ENCODE results near the gene MTHFD2L.

Gene MTHFD2L

DNA sequence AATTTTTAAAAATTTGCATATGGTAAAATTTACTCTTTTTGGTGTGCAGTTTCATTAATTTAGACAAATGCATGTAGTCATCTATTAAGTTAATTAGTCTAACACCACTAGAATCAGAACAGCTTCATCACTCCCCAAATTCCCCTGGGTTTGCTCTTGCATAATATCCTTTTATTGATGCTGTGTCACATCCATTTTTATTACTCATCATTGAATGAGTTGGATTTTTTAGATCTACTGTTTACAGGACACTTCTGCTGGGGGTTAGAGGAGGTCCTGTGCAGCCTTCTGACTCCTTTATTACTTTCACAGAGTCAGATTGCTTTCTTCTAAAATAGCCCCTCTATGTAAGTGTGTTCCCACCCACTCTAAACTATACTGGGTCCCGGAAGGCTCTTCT lies 65.9 kb downstream of the MTHFD2L start:
- Histone ChIP-seq H3K9ac (ENCODE audit: low read length) (no peak overlapping the region), H3K9me3 (ENCODE audit: low read length) (no peaks in the 10 kb centered on the region), H3K4me3 (ENCODE audit: low read depth in 1 of 2, low read length in 2 of 2) (no peak overlapping the region), H3K4me1 (ENCODE audit: insufficient read depth, low read length) (no peaks in the 10 kb centered on the region), H3K27ac (ENCODE audit: low read depth, low read length) (no peak overlapping the region), H3K27me3 (ENCODE audit: control insufficient read depth in 1 of 2, insufficient read depth in 2 of 2, low read length in 2 of 2) (no peaks in the 10 kb centered on the region), H3K36me3 (ENCODE audit: insufficient read depth, low read length) (no peaks in the 10 kb centered on the region)

DNA sequence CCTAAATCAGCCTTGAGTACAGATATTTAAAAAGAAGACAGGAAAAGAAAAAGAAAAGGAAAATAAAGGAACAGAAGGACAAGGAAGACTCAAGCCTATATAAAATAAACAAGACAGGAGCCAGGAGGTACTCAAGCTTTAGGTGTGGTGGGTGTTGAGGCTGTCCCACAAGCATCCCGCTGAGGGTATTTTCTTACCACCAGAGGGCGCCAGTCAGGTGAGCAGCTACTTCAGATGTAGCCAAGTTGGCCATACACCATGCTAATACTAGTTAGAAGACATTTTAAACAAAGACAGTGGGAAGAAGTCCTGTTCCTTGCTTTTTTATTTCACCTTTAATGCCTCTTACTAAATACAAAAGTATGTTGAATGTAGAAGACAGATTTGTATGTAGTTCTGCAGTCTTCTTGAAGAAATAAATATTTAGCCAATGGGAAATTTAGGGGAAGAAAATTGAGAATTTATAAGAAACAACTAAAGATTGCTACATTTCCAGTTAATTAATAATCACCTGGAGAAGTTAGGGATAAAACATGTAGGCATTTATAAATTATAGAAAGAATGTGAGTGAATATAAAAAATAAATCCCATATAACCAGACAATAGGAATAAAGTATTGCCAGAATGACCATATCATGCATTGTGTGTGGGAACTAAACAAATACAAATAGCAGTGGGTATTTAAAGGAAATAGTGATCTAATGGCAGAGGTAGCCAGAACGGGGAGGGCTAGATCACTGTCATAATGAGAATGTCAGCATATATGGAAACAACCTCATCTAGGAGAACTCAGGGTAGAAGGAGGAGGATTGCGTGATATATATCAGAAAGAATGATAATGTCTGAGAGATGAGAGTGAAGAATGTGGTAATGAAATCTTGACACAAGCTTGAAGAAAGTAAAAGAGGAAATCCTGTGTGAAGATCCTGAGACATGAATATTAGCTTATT lies 71.0 kb downstream of the MTHFD2L start:
- no peaks in the 10 kb centered on the region for H3K4me1 ChIP-seq (ENCODE audit: insufficient read depth, low read length)
- no peak overlapping the region for H3K9ac ChIP-seq (ENCODE audit: low read length)
- no peaks in the 10 kb centered on the region for H3K27me3 ChIP-seq (ENCODE audit: control insufficient read depth in 1 of 2, insufficient read depth in 2 of 2, low read length in 2 of 2)
- H3K27ac ChIP-seq (ENCODE audit: low read depth, low read length), result no peak overlapping the region
- no peaks in the 10 kb centered on the region for H3K9me3 ChIP-seq (ENCODE audit: low read length)
- H3K36me3 ChIP-seq (ENCODE audit: insufficient read depth, low read length), result no peaks in the 10 kb centered on the region
- no peak overlapping the region for H3K4me3 ChIP-seq (ENCODE audit: low read depth in 1 of 2, low read length in 2 of 2)

DNA sequence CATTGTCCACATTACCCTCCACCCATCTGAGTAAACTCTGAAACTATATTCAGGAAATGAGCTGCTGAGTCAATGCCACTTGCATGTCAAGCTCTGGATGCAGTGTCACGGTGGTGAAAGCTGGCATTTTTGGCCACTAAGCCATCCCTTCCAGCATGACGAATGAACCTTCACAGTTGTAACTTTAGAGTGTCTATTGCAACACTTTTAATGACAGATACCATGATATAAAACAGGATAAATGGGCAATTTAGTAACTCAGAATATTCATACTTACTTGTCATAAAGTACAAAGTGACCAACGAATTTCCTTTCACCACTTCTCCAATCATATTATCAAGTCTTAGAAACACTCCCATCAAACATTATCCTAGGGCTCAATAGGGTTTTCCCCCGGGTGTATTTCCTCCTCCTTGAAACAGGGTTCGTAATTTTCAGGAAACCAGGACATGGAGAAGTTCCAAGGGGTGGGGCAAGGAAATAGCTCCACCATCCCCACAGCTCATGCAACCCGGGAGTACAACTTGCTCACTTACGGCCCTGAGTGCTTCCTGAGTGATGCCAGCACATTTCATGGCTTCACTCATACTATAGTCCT lies 73.1 kb downstream of the MTHFD2L start:
- Histone ChIP-seq H3K27me3 (ENCODE audit: control insufficient read depth in 1 of 2, insufficient read depth in 2 of 2, low read length in 2 of 2) (no peaks in the 10 kb centered on the region), H3K4me3 (ENCODE audit: low read depth in 1 of 2, low read length in 2 of 2) (no peak overlapping the region), H3K9me3 (ENCODE audit: low read length) (no peaks in the 10 kb centered on the region), H3K27ac (ENCODE audit: low read depth, low read length) (no peak overlapping the region), H3K36me3 (ENCODE audit: insufficient read depth, low read length) (no peaks in the 10 kb centered on the region), H3K4me1 (ENCODE audit: insufficient read depth, low read length) (no peaks in the 10 kb centered on the region), H3K9ac (ENCODE audit: low read length) (no peak overlapping the region)

DNA sequence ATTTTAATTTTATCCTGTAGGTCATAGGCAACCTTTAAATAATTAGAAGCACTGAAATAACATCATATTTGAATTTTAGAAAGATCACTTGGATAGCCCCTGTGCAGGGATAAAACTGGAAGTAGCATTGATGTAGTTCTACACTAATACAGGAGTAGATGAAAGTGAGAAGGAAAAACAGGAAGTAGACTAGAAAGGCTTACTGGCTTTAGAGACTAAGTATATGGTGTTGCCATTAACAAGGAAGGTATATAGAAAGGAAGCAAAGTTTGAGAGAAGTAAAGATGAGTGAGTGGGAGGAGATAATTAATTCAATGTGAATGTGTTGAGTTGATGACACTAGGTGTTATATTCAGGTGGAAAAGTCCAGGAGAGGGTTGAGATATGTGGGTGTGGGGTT lies 77.2 kb downstream of the MTHFD2L start:
- Histone ChIP-seq H3K27ac (ENCODE audit: low read depth, low read length) (no peak overlapping the region), H3K27me3 (ENCODE audit: control insufficient read depth in 1 of 2, insufficient read depth in 2 of 2, low read length in 2 of 2) (no peaks in the 10 kb centered on the region), H3K36me3 (ENCODE audit: insufficient read depth, low read length) (no peaks in the 10 kb centered on the region), H3K9me3 (ENCODE audit: low read length) (no peaks in the 10 kb centered on the region), H3K4me3 (ENCODE audit: low read depth in 1 of 2, low read length in 2 of 2) (no peak overlapping the region), H3K9ac (ENCODE audit: low read length) (no peak overlapping the region), H3K4me1 (ENCODE audit: insufficient read depth, low read length) (no peaks in the 10 kb centered on the region)

DNA sequence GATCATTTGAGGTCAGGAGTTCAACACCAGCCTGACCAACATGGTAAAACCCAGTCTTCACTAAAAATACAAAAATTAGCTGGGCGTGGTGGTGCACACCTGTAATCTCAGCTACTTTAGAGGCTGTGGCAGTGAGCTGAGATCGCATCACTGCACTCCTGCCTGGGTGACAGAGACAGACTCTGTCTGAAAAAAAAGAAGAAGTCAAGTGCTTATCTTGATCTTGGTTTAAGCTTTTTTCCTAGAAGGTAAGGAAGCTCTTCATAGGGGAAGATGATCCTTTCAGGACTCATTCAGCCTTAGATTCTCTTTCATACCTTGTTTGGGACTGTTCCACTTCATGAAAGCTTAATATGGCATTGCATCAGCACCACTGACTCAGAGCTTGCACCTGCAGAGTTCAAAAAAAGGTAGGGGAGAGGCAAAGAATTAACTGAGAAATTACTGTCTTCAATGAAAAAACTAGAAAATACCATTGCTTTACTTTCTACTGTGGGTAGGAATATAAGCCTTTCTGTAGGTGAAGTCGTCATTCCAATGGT lies 79.6 kb downstream of the MTHFD2L start:
- no peak overlapping the region for H3K27ac ChIP-seq (ENCODE audit: low read depth, low read length)
- no peaks in the 10 kb centered on the region for H3K9me3 ChIP-seq (ENCODE audit: low read length)
- H3K9ac ChIP-seq (ENCODE audit: low read length), result no peak overlapping the region
- H3K36me3 ChIP-seq (ENCODE audit: insufficient read depth, low read length), result no peaks in the 10 kb centered on the region
- no peaks in the 10 kb centered on the region for H3K27me3 ChIP-seq (ENCODE audit: control insufficient read depth in 1 of 2, insufficient read depth in 2 of 2, low read length in 2 of 2)
- no peaks in the 10 kb centered on the region for H3K4me1 ChIP-seq (ENCODE audit: insufficient read depth, low read length)
- H3K4me3 ChIP-seq (ENCODE audit: low read depth in 1 of 2, low read length in 2 of 2), result no peak overlapping the region

DNA sequence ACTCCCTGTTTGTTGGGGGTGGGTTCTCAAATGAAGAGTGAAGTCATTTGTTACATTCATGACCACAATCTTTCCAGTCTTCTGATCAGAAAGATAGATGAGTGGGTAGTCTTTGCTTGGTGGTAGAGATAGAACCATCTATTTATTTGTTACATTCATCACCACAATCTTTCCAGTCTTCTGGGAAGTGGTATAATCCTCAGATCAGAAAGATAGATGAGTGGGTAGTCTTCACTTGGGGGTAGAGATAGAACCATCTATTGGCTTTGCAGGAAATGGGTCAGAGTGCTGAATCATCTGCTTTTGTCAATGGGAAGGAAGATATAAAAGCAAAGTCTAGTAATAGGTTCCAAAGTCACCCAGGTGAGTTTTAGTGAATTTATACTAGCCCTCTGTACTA lies 86.1 kb downstream of the MTHFD2L start:
- no peaks in the 10 kb centered on the region for H3K9me3 ChIP-seq (ENCODE audit: low read length)
- no peaks in the 10 kb centered on the region for H3K4me1 ChIP-seq (ENCODE audit: insufficient read depth, low read length)
- no peaks in the 10 kb centered on the region for H3K27me3 ChIP-seq (ENCODE audit: control insufficient read depth in 1 of 2, insufficient read depth in 2 of 2, low read length in 2 of 2)
- no peak overlapping the region for H3K27ac ChIP-seq (ENCODE audit: low read depth, low read length)
- no peak overlapping the region for H3K4me3 ChIP-seq (ENCODE audit: low read depth in 1 of 2, low read length in 2 of 2)
- no peak overlapping the region for H3K9ac ChIP-seq (ENCODE audit: low read length)
- H3K36me3 ChIP-seq (ENCODE audit: insufficient read depth, low read length), result no peaks in the 10 kb centered on the region

DNA sequence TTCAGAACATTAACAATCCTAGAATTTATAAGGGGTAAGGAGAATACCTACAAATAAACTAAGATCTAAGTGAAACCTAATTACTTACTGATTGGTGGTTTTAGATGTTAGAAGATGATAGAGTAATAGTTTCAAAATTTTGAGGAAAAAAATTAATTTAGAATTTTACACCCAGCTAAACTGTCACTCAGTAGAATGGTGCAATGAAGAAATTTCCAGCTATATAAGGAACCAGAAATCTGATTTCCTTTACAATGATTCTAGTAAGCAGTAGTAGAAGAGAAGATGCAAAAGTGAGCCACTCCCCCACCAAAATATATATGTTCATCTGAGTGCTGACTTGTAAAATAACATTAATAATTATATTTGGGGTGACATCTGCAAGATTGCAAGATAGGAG lies 95.0 kb downstream of the MTHFD2L start:
- no peaks in the 10 kb centered on the region for H3K4me1 ChIP-seq (ENCODE audit: insufficient read depth, low read length)
- no peak overlapping the region for H3K4me3 ChIP-seq (ENCODE audit: low read depth in 1 of 2, low read length in 2 of 2)
- no peak overlapping the region for H3K27ac ChIP-seq (ENCODE audit: low read depth, low read length)
- H3K36me3 ChIP-seq (ENCODE audit: insufficient read depth, low read length), result no peaks in the 10 kb centered on the region
- H3K9ac ChIP-seq (ENCODE audit: low read length), result no peak overlapping the region
- no peaks in the 10 kb centered on the region for H3K9me3 ChIP-seq (ENCODE audit: low read length)
- no peaks in the 10 kb centered on the region for H3K27me3 ChIP-seq (ENCODE audit: control insufficient read depth in 1 of 2, insufficient read depth in 2 of 2, low read length in 2 of 2)

DNA sequence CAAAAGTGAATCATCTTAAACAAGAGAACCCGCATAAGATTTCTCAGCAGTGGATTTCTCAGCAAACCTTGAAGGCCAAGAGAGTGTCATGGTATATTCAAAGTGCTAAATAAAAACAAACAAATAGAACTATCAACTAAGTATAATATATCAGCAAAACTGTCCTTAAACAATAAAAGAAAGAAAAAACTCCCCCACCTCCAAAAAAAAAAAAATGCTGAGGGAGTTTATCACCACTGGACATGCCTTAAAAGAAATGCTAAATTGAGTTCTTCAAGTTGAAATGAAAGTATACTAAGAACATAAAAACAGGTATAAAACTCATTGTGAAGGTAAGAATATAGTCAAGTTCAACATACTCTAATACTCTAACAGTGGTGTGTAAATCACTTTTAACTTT lies 96.5 kb downstream of the MTHFD2L start:
- H3K4me3 ChIP-seq (ENCODE audit: low read depth in 1 of 2, low read length in 2 of 2), result no peak overlapping the region
- H3K27ac ChIP-seq (ENCODE audit: low read depth, low read length), result no peak overlapping the region
- H3K9ac ChIP-seq (ENCODE audit: low read length), result no peak overlapping the region
- no peaks in the 10 kb centered on the region for H3K9me3 ChIP-seq (ENCODE audit: low read length)
- no peaks in the 10 kb centered on the region for H3K4me1 ChIP-seq (ENCODE audit: insufficient read depth, low read length)
- H3K36me3 ChIP-seq (ENCODE audit: insufficient read depth, low read length), result no peaks in the 10 kb centered on the region
- H3K27me3 ChIP-seq (ENCODE audit: control insufficient read depth in 1 of 2, insufficient read depth in 2 of 2, low read length in 2 of 2), result no peaks in the 10 kb centered on the region

DNA sequence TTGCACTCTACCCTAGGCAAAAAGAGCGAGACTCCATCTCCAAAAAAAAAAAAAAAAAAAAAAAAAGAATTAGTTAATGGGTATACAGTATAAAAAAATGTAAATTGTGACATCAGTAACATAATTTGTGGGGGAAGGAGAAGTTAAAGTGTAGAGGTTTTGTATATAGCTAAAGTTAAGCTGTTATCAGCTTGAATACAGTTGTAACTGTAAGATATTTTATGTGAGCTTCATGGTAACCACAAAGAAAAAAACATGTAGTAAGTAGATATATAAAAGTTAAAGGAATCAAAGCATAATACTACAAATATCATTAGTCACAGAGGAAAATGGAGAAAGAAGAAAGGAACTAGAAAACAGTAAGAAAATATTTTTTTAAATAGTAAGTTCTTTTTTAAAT lies 97.2 kb downstream of the MTHFD2L start:
- Histone ChIP-seq H3K36me3 (ENCODE audit: insufficient read depth, low read length) (no peaks in the 10 kb centered on the region), H3K4me1 (ENCODE audit: insufficient read depth, low read length) (no peaks in the 10 kb centered on the region), H3K4me3 (ENCODE audit: low read depth in 1 of 2, low read length in 2 of 2) (no peak overlapping the region), H3K27me3 (ENCODE audit: control insufficient read depth in 1 of 2, insufficient read depth in 2 of 2, low read length in 2 of 2) (no peaks in the 10 kb centered on the region), H3K9me3 (ENCODE audit: low read length) (no peaks in the 10 kb centered on the region), H3K9ac (ENCODE audit: low read length) (no peak overlapping the region), H3K27ac (ENCODE audit: low read depth, low read length) (no peak overlapping the region)

DNA sequence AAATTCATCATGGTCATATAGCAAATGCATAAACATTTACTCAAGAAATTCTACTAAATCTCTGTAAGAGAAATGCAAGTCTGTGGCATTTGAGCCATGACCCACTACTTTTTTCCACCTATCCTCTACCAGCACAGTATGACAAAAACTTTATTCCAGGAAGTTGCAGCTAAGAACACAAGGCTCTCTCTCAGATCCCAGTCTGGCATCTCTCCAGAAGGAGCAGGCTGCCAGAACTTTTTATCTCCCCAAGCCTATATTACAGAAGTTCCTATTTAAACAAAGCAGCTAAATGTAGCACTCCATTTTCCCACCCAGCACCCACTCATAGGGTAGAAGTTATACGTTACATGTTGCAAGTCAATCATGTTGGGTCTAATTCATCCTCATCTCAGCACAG lies 101.0 kb downstream of the MTHFD2L start:
- no peak overlapping the region for H3K9ac ChIP-seq (ENCODE audit: low read length)
- no peaks in the 10 kb centered on the region for H3K27me3 ChIP-seq (ENCODE audit: control insufficient read depth in 1 of 2, insufficient read depth in 2 of 2, low read length in 2 of 2)
- H3K27ac ChIP-seq (ENCODE audit: low read depth, low read length), result no peak overlapping the region
- no peaks in the 10 kb centered on the region for H3K36me3 ChIP-seq (ENCODE audit: insufficient read depth, low read length)
- H3K4me3 ChIP-seq (ENCODE audit: low read depth in 1 of 2, low read length in 2 of 2), result no peak overlapping the region
- no peaks in the 10 kb centered on the region for H3K4me1 ChIP-seq (ENCODE audit: insufficient read depth, low read length)
- H3K9me3 ChIP-seq (ENCODE audit: low read length), result no peaks in the 10 kb centered on the region

DNA sequence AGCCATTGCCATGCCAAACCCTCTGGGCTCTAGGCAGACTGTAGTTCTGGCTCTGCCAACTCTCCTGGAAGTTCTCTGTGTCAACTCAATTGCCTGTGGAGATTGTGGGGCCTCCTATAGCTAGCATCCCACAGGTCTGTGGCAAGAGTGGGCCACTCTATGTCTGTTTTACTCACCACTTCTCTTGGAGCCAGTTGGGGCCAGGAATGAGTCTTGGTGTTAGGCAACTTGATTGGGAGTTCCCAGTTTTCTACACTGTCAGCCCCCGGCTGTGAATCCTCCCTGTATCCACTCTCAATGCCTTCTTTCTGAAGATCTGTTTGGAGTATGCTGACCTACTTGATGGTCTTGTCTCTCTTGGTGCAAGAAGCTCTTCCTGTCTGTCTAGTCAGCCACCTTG lies 102.1 kb downstream of the MTHFD2L start:
- H3K36me3 ChIP-seq (ENCODE audit: insufficient read depth, low read length), result no peaks in the 10 kb centered on the region
- no peak overlapping the region for H3K4me3 ChIP-seq (ENCODE audit: low read depth in 1 of 2, low read length in 2 of 2)
- H3K27me3 ChIP-seq (ENCODE audit: control insufficient read depth in 1 of 2, insufficient read depth in 2 of 2, low read length in 2 of 2), result no peaks in the 10 kb centered on the region
- H3K4me1 ChIP-seq (ENCODE audit: insufficient read depth, low read length), result no peaks in the 10 kb centered on the region
- H3K27ac ChIP-seq (ENCODE audit: low read depth, low read length), result no peak overlapping the region
- H3K9me3 ChIP-seq (ENCODE audit: low read length), result no peaks in the 10 kb centered on the region
- H3K9ac ChIP-seq (ENCODE audit: low read length), result no peak overlapping the region
